Measurements from ENCODE around the gene CSRP1.
"Not testable (repeated sequence)": the region's sequence is repeated elsewhere in the genome, so short reads cannot be mapped to it uniquely, and the experiment has no call there.

The CSRP1 gene

DNA sequence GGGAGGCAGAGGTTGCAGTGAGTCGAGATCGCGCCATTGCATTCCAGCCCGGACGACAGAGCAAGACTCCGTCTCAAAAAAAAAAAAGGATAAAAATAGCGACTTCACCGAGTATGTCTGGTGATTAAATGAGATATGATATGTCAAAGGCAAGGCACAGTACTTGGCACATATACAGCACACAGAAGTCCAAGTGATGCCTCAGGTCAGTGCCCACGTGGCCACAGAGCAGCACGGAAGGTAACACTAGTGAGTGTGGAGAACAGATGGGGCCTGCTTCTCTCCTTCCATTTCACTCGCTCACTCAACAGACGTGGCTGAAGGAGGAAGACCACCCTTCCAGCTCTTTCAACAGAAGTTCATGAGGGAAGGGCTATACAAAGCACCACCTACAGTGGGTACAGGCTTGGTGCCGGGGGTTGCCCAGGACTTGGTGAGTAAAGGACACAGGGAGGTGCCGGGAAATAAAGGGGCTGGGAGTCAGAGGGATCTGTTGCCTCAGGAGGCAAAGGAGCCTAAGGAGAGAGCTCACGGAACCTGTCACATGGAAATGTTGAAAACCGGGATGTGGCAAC is 8.9 kb downstream of the CSRP1 start:
- DNase-seq (ENCODE audit: low spot score): no peak

DNA sequence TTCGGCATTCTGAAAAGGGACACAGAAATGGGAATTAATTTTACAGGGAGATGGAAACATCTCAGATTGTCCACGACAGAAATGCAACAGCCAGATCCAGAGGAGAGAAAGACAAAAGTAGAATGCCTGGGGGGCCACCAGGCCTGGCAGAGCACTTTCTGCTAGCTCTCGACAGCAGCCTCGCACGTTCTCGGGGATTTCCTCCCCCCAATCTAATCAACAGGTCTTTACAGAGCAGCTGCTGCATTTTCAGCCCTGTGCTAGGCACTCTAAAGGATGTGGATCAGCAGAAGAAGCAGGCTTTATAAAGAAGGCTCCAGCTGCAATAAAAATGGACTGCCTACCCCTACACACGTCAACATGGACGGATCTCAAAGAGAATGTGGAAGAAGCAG is 10.6 kb downstream of the CSRP1 start:
- DNase-seq (ENCODE audit: low spot score): no peak

DNA sequence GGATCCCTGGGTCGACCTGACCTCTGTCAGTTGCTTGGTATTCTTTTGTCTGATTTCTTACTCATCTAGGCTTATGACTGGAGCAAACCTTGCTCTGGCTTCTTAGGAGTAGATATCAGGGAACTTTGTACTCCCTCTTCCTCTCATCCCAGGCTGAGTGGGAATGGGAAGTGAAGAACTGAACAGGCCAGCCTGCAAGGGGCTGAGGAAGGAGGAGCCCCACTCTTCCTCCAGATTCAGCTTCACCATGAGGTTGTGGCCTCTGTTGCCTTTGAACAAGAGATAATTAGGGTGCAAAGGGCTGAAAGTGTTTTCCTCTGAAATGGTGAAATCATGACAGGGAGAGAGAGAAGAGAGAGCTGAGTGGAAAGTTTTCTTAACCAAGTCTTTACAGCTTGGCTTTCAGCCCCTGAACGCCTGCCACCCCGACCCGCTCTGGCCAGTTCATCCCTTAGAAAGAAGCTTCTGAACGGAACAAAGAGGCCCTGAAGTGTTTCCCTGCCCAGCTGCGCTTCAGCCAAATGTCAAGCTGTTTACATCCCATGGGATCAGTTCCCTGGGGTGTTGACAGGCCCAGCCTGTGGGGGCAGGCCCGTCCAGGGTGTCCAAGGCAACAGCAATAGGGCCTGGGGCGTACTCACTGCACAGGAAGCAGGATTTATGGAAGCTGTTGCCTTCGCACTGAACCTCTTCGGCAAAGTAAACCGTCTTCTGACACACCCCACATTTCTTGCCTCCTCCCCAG is 11.2 kb downstream of the CSRP1 start:
- no peak for DNase-seq (ENCODE audit: low spot score)

DNA sequence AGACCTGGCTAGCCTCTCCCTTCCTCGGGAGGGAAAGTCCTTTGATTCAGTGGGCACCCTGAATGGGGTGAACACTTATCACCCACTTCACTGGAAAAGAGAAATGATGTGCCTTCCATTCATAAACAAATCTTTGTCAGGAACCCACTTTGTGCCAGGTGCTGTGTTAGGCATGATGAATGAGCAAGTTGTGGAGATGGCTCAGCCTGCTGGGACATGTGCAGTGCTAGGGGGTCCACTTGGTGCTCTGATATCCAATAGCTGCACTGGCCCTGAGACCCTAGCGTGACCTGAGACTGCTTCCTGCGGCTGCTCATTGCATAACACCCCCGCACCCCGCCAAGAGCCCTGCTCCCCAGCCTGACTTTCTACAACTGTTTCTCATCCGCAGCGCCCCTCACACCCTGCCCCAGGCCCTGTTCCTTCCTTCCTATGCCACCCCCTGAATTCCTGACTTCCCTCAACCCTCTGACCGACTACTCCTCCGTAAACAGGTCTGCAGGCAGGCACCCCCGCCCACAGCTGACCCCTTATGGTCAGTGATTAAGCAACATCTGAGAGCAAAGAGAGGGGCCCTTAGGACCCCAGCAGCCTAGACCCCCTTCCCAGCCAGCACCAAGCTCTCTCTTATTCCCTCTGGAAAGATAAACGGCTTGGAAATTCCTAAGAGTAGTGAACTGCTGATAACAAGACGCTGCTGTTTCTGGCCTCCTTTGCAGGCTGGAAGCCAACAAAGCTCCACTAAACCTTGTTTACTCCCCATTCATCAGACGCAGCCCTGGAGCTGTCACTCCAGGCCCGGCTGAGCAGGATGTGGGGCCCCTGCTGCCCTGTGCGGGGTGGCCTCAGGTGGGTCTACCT is 12.9 kb downstream of the CSRP1 start:
- DNase-seq (ENCODE audit: low spot score): no peak

DNA sequence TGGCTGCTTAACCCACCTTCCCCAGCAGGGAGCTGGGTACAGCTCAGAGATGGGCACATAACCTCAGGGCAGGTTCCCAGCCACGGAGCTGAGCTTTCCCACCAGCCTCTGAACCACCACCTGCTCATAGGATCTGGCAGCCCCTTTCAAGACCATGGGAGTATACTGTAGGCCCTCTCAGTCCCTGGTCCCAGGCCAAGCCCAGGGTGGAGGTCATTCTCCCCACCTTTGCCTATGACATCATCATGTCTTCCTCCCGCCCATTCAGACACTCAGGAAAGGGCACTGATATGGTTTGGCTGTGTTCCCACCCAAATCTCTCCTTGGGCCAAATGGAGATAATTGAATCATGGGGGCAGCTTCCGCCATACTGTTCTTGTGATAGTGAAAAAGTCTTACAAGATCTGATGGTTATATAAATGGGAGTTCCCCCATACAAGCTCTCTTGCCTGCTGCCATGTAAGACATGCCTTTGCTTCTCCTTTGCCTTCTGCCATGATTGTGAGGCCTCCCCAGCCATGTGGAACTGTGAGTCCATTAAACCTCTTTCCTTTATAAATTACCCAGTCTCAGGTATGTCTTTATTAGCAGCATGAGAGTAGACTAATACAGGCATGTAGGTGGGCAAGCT is 13.8 kb downstream of the CSRP1 start:
- not testable (repeated sequence) for DNase-seq (ENCODE audit: low spot score)

DNA sequence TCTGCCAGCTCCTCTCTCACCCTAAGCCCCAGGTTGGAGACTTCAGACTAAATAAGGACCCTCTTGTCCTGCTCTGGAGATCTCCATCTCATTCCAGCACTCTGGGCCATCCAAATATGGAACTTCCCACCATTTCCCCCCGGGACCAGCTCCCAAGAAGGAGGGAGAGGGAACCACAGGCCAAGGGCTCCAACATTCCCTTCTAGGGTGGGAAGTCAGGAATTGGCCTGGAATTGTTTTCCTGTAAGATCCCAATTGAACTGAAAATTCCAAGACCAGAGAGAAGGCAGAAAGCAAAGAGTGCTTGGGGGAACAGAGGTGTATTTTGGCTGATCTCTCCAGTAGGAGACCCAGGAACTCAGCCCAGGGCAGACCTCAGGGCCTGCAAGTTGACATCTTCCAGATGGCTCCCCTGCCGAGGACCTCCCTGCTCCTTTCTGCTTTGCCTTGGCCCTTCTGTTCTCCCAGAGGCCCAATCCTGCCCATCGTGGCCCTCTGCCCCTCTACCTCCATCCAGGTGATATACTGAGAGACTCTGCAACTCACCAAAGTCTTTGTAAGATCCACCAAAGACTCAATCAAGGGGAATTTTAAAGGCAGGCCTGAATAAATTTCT is 14.9 kb downstream of the CSRP1 start:
- DNase-seq (ENCODE audit: low spot score): no peak

DNA sequence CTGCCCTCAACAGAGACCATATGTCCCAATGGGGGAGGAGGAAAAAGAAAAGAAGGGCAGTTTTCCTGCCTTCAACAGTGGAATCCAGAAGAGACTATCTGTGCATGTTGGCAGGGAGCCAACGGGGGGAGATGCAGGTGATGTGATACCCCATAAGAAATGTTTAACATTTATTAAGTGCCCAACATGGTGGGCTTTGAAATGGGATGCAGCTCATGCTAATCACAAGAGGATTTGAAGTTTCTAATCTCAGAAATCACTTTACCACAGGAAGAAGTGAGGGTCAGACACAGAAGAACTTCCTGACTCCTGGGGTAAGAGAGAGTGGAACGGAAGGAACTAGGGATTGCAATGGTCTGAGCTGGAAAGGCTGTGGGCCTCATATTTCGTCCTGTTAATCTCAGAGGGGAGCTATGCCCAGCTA is 16.2 kb downstream of the CSRP1 start:
- no peak for DNase-seq (ENCODE audit: low spot score)

DNA sequence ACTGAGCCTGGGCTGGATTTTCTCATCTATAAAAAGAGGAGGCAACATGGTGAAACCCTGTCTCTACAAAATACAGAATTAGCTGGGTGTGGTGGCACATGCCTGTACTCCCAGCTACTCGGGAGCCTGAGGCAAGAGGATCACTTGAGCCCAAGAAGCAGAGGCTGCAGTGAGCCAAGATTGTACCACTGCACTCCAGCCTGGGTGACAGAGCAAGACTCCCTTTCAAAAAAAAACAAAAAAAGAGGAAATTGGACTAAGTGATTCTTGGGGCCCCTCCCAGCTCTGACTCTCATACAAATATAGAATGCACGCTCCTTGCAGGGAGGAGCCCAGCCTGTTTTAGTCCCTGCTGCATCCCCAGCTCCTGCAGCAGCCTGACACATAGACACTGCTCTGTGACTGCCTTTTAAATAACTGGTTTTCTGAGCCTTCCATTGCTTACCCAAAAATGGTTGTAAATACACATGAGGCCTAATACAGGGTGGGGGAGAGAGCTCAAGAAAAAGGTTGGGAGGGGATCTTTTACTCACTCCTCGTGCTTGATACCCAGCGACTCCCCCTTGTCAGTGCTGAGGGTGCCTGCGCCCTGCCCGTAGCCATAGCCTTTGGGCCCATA is 17.2 kb downstream of the CSRP1 start:
- no peak for DNase-seq (ENCODE audit: low spot score)

DNA sequence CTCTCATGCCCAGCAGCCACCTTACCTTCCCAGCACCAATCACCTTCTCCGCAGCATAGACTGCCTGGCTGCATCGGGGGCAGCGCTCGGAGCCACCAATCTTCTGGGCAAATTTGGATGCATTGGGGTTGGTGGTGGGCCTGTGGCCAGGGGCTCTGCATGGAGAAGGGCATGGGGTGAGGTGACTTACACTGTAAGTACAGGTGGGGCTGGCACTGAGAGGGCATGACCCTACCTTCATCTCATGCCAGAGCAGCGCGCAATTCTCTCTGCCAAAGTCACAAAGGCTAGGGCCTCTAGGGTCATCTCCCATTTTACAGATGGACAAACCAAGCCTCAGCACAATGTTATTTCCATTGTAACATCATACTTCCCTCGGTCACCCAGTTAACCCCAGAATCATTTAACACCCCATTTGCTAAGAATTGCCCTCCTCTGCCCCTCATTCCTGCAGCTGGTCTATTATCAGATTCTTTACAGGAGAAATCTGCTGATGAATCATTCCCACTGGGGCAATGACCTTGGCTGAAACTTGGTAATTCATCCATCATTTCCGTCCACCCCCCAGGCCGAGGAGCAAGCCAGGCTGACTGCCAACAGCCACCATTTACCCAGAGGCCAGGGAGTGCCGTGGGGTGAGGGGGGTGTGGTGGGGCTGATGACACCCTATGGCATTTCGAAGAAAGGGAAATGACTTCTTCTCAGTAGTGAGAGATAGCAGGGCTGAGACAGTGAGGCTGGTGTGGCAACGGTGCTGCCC is 17.9 kb downstream of the CSRP1 start:
- DNase-seq (ENCODE audit: low spot score): peak; percentile 91

DNA sequence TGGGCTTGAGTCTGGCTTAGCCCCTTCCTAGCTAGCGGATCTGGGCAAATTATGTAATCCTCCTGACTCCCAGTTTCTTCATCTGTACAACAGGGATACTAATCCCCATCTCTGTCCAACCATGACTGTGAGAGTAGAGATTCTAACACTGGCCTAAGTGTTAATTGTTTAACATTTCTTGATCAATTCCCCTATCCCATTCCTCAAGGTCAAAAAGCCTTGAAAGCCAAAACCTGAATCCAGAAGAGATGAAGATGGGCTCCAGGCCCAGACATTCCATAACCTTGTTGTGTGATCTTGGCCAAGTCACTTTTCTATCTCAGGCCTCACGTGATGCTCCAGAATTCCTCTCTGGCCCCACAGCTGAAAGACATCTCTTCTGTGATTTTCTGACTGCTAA is 19.2 kb downstream of the CSRP1 start:
- DNase-seq (ENCODE audit: low spot score): no peak

DNA sequence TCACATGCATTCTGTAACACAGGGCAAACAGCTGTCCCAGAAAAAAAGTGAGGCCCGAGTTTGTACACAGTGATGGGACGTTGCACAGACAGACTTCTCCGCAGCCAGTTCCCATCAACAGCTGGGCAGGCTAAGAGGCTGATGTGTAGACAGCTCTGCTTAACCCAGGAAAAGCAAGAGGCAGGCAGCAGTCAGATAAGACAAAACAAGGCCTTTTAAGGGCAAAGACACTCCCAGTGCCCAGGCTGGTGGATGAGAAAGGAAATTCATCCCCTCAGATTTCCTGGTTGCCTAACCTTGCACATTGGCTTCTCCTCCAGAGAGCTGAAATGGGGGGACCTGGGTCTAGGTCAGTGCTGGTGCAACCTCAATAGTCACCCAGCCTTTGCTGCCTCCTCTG is 20.7 kb downstream of the CSRP1 start:
- DNase-seq (ENCODE audit: low spot score): no peak

DNA sequence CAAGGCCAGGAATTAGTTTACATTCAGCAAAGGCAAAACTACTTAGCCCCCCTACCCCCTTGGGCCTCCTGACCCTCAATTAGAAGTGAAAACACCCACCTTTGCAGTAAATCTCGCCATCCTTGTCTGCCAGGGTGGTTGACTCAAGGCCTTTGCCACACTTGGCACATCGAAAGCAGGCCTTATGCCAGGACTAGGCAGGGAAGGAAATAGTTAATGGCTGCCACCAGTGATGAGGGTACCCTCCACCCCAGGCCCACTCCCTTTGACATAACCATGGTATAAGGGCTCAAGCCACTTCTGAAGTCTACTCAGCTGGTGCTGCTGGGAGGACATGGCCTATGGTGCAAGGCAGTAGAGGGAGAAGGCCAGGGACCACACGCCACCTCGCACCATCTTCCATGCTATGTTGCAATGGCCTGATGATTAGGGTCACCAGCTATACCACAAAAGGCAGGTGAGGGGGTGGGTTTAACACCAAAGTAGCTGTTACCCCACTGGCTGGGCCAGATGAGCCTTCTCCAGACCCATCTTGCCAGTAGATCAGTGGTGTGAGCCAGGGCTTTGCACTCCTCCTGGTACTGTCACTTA is 21.6 kb downstream of the CSRP1 start:
- no peak for DNase-seq (ENCODE audit: low spot score)

DNA sequence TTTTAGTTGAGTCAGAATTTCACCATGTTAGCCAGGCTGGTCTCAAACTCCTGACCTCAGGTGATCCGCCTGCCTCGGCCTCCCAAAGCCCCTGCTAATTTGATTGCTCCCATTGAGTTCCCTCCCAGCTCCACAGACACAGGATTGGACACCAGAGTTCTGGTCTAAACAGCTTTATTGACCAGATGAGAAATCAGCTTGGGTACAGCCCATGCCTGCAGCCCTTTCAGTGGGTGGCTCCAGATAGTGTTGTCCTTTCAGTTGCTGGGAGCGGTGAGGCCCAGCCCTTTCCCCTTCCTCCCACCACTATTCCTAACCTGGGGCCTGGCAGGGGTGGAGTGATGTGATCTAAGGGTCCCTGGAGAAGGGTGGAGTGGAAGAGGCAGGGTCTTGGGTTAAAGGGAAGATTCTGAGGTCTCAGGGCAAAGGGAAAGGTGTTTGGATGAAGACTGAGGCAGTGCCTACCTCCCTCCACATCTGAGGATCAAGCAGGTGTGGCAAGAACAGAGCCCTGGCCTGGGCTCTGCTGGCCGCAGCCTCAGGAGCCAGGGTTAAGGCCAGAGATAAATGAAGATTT is 23.5 kb downstream of the CSRP1 start:
- no peak for DNase-seq (ENCODE audit: low spot score)

DNA sequence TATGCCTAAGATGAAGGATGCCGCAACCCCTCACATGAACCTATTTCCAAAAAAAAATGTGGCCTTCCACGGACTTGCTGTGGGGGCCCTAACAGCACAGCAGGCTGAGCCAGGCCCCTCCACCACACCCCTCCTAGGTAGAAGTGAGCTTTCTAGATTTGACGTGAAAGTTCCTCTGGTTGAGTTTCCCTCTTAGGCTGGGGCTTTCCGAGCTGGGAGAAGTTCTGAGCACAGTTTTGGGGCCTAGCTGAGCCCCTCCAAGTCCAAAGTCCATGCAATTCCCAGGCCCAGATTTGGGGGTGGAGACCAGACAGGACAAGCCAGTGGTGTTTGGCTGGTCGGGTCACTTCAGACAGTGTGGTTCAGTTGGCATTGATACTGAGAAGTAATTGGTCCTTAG is 24.2 kb downstream of the CSRP1 start:
- no peak for DNase-seq (ENCODE audit: low spot score)

DNA sequence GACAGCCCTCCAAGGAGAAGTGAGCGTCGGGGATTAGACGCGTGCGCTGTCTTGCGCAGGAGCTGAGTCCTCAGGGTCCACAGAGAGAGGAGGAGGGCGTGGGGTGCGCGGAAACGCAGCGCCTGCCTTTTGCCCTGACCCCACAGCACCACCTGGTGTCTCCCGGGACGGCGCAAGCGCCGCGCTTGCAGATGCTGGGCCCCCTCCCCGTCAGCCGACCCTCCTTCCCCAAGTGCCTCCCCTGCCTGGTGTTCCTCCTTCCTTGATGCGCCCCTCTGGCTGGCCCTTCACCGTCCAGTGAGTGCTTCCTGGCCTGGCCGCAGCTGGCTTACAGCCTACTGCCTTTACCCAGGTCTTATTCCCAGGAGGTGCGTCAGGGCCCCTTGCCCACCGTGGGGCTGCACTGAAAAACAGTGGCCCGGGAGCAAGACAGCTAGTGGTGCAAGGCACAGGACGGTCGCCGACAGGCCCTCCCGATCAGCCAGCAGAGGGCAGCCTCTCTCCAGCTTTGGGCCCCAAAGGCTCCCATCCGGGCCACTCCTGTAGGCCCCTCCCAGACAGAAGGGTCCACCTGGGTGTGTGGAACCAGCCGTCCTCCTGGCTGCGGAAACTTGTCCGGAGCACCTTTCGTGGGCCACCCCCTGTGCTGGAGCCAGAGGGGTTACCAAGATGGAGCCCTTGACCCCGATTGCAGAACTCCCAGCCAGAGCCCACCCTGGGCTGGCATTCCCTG is 25.0 kb downstream of the CSRP1 start:
- DNase-seq (ENCODE audit: low spot score): peak; percentile 88

DNA sequence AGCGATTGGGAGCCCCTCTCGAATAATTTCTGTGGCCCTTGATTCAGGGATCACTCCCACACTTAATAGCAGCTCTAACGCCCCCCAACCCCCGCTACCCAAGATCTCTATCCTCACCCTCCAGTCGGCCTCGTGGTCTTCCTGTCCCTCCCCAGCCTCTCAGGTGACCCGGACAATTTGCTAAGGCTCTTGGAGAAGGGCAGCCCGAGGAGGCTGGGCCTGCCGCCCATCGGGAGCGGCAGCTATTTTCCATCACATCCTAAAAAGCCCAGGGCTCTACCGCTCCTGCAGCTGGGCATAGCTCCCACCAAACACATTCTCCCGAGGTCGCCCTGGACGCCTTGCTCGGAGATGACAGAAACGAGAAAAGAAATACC is 25.9 kb downstream of the CSRP1 start:
- DNase-seq (ENCODE audit: low spot score): no peak

DNA sequence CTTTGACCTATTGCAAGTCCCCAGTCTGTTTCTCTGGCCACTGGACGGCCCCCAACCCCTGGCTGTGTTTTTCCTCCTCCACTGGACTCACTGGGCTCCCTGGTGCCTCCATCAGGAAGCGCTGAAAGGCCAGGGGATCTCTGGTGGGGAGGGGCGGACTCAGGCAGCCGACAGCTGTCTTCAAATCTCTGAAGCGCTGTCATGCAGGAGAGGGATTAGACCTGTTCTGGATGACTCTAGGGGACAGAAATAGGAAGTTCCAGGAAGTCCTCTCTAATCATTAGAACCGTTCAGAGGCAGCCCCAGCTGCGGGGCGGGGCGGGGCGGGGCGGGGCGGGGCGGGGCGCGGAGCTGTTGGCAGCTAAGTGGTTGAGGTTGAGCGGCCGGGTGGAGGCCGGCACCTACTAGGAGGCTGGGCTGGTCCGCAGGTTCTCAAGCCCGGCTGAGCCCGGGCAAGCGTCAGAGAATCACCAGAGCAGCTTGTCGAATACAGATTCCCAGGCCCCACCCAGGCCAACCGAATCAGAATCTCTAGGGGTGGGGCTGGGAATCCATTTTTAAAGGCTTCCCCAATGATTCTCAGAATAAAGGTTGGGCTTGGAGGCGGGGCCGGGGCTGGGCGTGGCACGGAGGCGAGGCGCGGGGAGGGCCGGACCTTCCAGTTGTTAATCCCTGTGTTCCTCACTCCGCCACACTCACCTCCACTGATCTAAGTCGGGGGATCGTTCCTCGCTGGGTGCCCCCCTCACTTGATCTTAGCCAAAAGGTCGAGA is 26.5 kb downstream of the CSRP1 start:
- DNase-seq (ENCODE audit: low spot score): peak; percentile 77

DNA sequence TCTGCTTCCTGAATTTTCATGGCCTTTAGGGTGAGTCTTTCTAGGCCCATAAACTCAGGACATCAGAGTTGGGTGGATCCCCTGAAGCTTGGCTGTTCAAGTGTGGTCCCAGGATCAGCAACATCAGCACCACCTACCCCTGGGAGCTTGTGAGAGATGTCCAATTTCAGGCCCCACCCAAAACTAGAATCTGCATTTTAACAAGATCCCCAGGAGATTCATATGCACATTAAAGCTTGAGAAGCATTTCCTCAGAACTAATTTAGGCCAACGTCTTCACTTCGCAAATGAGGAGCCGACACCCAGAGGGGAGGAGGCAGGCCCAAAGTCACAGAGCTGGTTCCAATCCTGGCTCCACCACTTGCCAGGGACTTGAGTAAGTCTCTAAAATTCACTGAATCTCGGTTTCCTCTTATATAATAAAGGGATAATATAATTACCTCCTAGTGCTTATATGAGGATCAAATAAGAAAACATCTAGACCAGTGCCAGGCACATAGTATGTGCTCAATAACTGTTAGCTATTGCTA is 27.7 kb downstream of the CSRP1 start:
- DNase-seq (ENCODE audit: low spot score): no peak

Measured in AG08396 (cell line).